Neural cell (in vitro differentiated cells): Measurements from ENCODE around the gene FEN1. TPM values are rescaled to one million over a fixed set of nuclear protein-coding genes. Genes with fewer than 3 reads are reported as not detected.

ENCODE experiments used
- H2AFZ ChIP-seq: fragments of 200-600, 300-800 bp; sonication (generic), shearing (Covaris generic); 2 replicates; pipeline ENCODE4 v1.6.0; 2014; ENCODE audit warnings: low read depth, mild to moderate bottlenecking, antibody characterized with exemption, low read length, moderate library complexity
- H3F3A ChIP-seq: fragments of 200-600 bp; shearing (Covaris generic); 2 replicates; pipeline ENCODE4 v1.6.1; 2016; ENCODE audit warnings: mild to moderate bottlenecking, moderate library complexity, mixed read lengths, antibody characterized with exemption, low read length; ENCODE audit not compliant: insufficient read depth, poor library complexity, severe bottlenecking
- H3K27ac ChIP-seq: fragments of 200-600, 300-800 bp; sonication (generic), shearing (Covaris generic); 2 replicates; pipeline ENCODE4 v1.5.1; 2014; ENCODE audit warnings: mild to moderate bottlenecking, low read length, moderate library complexity
- H3K27me3 ChIP-seq: fragments of 300-800, 200-600 bp; sonication (generic), shearing (Covaris generic); 2 replicates; pipeline ENCODE4 v1.6.0; 2014; ENCODE audit warnings: mild to moderate bottlenecking, low read depth, low read length, moderate library complexity; ENCODE audit not compliant: insufficient read depth
- H3K36me3 ChIP-seq: fragments of 300-800, 200-600 bp; sonication (generic), shearing (Covaris generic); 2 replicates; pipeline ENCODE4 v1.5.1; 2014; ENCODE audit warnings: mild to moderate bottlenecking, antibody characterized with exemption, low read length, moderate library complexity; ENCODE audit not compliant: insufficient read depth
- H3K4me2 ChIP-seq: fragments of 300-800, 200-600 bp; sonication (generic), shearing (Covaris generic); 2 replicates; pipeline ENCODE4 v1.6.0; 2014; ENCODE audit warnings: mild to moderate bottlenecking, low read length
- H3K4me3 ChIP-seq: fragments of 300-800, 200-600 bp; sonication (generic), shearing (Covaris generic); 2 replicates; pipeline ENCODE4 v1.5.1; 2014; ENCODE audit warnings: mild to moderate bottlenecking, low read length, moderate library complexity
- H3K79me2 ChIP-seq: fragments of 200-600 bp; shearing (Covaris generic); replicated peaks from 2 replicates; pipeline ENCODE4 v1.6.0; 2014; ENCODE audit warnings: mild to moderate bottlenecking, low read length, moderate library complexity; ENCODE audit not compliant: insufficient read depth
- H3K9ac ChIP-seq: fragments of 300-800, 200-600 bp; sonication (generic), shearing (Covaris generic); 2 replicates; pipeline ENCODE4 v1.6.1; 2016; ENCODE audit warnings: mild to moderate bottlenecking, low read length, mixed read lengths
- H3K9me2 ChIP-seq: fragments of 200-600 bp; shearing (Covaris generic); 2 replicates; pipeline ENCODE4 v1.6.1; 2016; ENCODE audit warnings: mild to moderate bottlenecking, low read length, mixed read lengths; ENCODE audit not compliant: insufficient read depth
- H3K9me3 ChIP-seq: fragments of 200-600, 300-800 bp; sonication (generic), shearing (Covaris generic); 2 replicates; pipeline ENCODE4 v1.6.1; 2016; ENCODE audit warnings: mild to moderate bottlenecking, mixed run types, low read length, moderate library complexity, mixed read lengths
- H4K20me1 ChIP-seq: fragments of 200-600 bp; shearing (Covaris generic); 2 replicates; pipeline ENCODE4 v1.6.1; 2016; ENCODE audit warnings: mild to moderate bottlenecking, mixed run types; ENCODE audit not compliant: insufficient read depth
- EP300 ChIP-seq: fragments of 450-650 bp; conservative IDR thresholded peaks from 2 replicates; pipeline ENCODE4 v1.6.1; 2014; ENCODE audit warnings: antibody characterized with exemption, mild to moderate bottlenecking, moderate library complexity; ENCODE audit not compliant: poor library complexity, severe bottlenecking
- EZH2 ChIP-seq: fragments of 200-600, 300-800 bp; shearing (Covaris generic), sonication (generic); IDR thresholded peaks from 2 replicates; pipeline ENCODE4 v1.6.1; 2014; ENCODE audit warnings: antibody characterized with exemption, low read length, borderline replicate concordance, mild to moderate bottlenecking; ENCODE audit not compliant: insufficient read depth, poor library complexity, severe bottlenecking
- MXI1 ChIP-seq: fragments of 450-650 bp; conservative IDR thresholded peaks from 2 replicates; pipeline ENCODE4 v1.6.1; 2014; ENCODE audit warnings: antibody characterized with exemption, mild to moderate bottlenecking; ENCODE audit not compliant: poor library complexity, severe bottlenecking
- POLR2AphosphoS5 ChIP-seq: IDR thresholded peaks from 2 replicates; pipeline ENCODE4 v1.6.1; 2012
- RAD21 ChIP-seq: fragments of 450-650 bp; conservative IDR thresholded peaks from 2 replicates; pipeline ENCODE4 v1.6.1; 2014; ENCODE audit warnings: antibody characterized with exemption, mild to moderate bottlenecking, moderate library complexity
- SMC3 ChIP-seq: fragments of 450-650 bp; conservative IDR thresholded peaks from 2 replicates; pipeline ENCODE4 v1.6.1; 2014; ENCODE audit warnings: antibody characterized with exemption, mild to moderate bottlenecking, moderate library complexity; ENCODE audit not compliant: poor library complexity
- TAF1 ChIP-seq: IDR thresholded peaks from 2 replicates; pipeline ENCODE4 v1.6.1; 2012; ENCODE audit warnings: low read depth
- polyA plus RNA-seq: library from polyadenylated mRNA; depleted of rRNA; stranded (reverse); fragments of >200 nt; gene quantifications from 2 replicates; pipeline ENCODE4 v1.2.3, GENCODE V29; 2014
- TF ChIP-seq, protein P1 (sequence below): fragments of 450-650 bp; IDR thresholded peaks from 2 replicates; pipeline ENCODE4 v1.5.1; 2014; ENCODE audit warnings: antibody characterized with exemption, mild to moderate bottlenecking, moderate library complexity; ENCODE audit not compliant: poor library complexity, severe bottlenecking
- TF ChIP-seq, protein P2 (sequence below): IDR thresholded peaks from 2 replicates; pipeline ENCODE4 v1.6.1; 2012; ENCODE audit warnings: borderline replicate concordance

Gene FEN1
- polyA plus RNA-seq, 1 donor from 2014 or later, result 27.2 TPM

DNA sequence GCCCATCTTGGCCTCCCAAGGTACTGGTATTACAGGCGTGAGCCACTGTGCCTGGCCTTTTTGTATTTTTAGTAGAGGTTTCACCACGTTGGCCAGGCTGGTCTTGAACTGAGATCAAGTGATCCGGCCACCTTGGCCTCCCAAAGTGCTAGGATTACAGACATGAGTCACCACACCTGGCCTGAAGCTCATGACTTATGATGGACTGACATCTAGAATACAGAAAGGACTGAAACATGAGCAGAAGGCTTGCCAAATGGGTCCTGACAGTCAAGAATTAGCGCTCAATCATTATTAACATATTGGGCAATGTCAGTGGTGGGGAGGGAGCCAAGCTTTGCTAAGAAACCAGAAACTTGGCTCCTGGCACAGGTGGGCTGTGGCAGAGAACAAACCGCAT lies 19.1 kb downstream of the FEN1 start:
- no peak overlapping the region for H3K4me3 ChIP-seq
- H4K20me1 ChIP-seq, result no peaks in the 10 kb centered on the region
- H3K4me2 ChIP-seq, result no peak overlapping the region
- no peaks in the 10 kb centered on the region for H3F3A ChIP-seq
- peaks cover 12% of the 10 kb centered on the region for H3K36me3 ChIP-seq
- H2AFZ ChIP-seq, result no peak overlapping the region
- peaks cover 16% of the 10 kb centered on the region for H3K79me2 ChIP-seq
- no peak overlapping the region for H3K27ac ChIP-seq
- H3K9ac ChIP-seq, result no peak overlapping the region
- H3K9me2 ChIP-seq, result no peaks in the 10 kb centered on the region
- no peaks in the 10 kb centered on the region for H3K27me3 ChIP-seq
- H3K9me3 ChIP-seq, result no peaks in the 10 kb centered on the region
- TF ChIP-seq EZH2, result no peak
- no peak for TF ChIP-seq EP300
- TF ChIP-seq TAF1, result no peak
- no peak for TF ChIP-seq SMC3
- TF ChIP-seq, protein P1, sequence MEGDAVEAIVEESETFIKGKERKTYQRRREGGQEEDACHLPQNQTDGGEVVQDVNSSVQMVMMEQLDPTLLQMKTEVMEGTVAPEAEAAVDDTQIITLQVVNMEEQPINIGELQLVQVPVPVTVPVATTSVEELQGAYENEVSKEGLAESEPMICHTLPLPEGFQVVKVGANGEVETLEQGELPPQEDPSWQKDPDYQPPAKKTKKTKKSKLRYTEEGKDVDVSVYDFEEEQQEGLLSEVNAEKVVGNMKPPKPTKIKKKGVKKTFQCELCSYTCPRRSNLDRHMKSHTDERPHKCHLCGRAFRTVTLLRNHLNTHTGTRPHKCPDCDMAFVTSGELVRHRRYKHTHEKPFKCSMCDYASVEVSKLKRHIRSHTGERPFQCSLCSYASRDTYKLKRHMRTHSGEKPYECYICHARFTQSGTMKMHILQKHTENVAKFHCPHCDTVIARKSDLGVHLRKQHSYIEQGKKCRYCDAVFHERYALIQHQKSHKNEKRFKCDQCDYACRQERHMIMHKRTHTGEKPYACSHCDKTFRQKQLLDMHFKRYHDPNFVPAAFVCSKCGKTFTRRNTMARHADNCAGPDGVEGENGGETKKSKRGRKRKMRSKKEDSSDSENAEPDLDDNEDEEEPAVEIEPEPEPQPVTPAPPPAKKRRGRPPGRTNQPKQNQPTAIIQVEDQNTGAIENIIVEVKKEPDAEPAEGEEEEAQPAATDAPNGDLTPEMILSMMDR, result no peak
- TF ChIP-seq MXI1, result no peak
- no peak for TF ChIP-seq POLR2AphosphoS5
- TF ChIP-seq RAD21, result no peak
- TF ChIP-seq, protein P2, sequence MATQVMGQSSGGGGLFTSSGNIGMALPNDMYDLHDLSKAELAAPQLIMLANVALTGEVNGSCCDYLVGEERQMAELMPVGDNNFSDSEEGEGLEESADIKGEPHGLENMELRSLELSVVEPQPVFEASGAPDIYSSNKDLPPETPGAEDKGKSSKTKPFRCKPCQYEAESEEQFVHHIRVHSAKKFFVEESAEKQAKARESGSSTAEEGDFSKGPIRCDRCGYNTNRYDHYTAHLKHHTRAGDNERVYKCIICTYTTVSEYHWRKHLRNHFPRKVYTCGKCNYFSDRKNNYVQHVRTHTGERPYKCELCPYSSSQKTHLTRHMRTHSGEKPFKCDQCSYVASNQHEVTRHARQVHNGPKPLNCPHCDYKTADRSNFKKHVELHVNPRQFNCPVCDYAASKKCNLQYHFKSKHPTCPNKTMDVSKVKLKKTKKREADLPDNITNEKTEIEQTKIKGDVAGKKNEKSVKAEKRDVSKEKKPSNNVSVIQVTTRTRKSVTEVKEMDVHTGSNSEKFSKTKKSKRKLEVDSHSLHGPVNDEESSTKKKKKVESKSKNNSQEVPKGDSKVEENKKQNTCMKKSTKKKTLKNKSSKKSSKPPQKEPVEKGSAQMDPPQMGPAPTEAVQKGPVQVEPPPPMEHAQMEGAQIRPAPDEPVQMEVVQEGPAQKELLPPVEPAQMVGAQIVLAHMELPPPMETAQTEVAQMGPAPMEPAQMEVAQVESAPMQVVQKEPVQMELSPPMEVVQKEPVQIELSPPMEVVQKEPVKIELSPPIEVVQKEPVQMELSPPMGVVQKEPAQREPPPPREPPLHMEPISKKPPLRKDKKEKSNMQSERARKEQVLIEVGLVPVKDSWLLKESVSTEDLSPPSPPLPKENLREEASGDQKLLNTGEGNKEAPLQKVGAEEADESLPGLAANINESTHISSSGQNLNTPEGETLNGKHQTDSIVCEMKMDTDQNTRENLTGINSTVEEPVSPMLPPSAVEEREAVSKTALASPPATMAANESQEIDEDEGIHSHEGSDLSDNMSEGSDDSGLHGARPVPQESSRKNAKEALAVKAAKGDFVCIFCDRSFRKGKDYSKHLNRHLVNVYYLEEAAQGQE, result no peak

DNA sequence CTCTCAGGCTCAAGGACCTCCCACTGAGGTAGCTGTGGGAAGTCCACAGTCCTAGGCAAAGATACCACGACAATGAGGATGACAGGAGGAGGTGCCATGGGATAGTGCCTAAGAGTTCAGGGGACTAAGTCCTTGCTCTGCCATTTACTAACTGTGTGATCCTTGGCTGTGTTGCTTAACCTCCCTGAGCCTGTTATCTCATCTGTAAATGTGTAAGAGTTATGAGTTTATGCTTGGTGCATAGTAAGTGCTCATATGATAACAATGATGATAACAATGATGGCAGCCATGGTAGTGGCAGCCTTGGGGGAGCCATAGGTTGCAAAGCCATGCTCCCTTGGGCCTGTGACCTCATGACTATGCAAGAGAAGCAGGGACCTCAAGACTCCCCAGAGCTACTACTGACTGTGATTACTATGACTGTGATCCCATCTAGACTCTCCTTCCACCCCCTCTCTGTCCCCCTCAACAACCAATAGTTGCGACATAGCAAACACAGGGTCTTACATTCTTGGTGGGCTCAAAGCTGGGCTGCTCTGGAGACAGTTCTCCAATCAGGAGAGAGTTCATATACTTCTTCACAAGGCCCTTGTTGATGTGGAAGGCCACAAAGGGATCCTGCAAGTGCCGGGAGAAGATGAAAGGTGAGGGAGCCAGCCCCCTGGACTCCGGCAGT lies 20.2 kb downstream of the FEN1 start:
- Histone ChIP-seq H3F3A (no peaks in the 10 kb centered on the region), H3K9me2 (no peaks in the 10 kb centered on the region), H3K4me2 (no peak overlapping the region), H3K9me3 (no peaks in the 10 kb centered on the region), H3K4me3 (no peak overlapping the region), H3K27ac (no peak overlapping the region), H3K36me3 (peaks cover 12% of the 10 kb centered on the region), H4K20me1 (no peaks in the 10 kb centered on the region), H3K79me2 (peaks cover 16% of the 10 kb centered on the region), H3K9ac (no peak overlapping the region), H2AFZ (no peak overlapping the region), H3K27me3 (no peaks in the 10 kb centered on the region)
- TF ChIP-seq EP300, result no peak
- no peak for TF ChIP-seq EZH2
- no peak for TF ChIP-seq MXI1
- TF ChIP-seq, protein P2, result no peak
- no peak for TF ChIP-seq POLR2AphosphoS5
- TF ChIP-seq TAF1, result no peak
- TF ChIP-seq RAD21, result no peak
- TF ChIP-seq, protein P1, result no peak
- no peak for TF ChIP-seq SMC3
